Peyer's patch (tissue), 4 donors: ENCODE data around the gene NLRP12. TPM values are rescaled to one million over a fixed set of nuclear protein-coding genes. Genes with fewer than 3 reads are reported as not detected.
A peak's percentile ranks its signal among the peaks of the same experiment; 100 is the strongest.

Experiments used
- DNase-seq, 3 donors: peaks; one replicate each; pipeline ENCODE4 v3.0.0-alpha.2; 2017 to 2019
- H3K27ac ChIP-seq, 4 donors: fragments of 200-600 bp; sonication (generic); one replicate each; pipeline ENCODE4 v1.5.1; 2016 to 2019
- H3K27me3 ChIP-seq, 2 donors: fragments of 200-600 bp; sonication (generic); one replicate each; pipeline ENCODE4 v1.5.1; 2019
- H3K36me3 ChIP-seq, 3 donors: fragments of 200-600 bp; sonication (generic); one replicate each; pipeline ENCODE4 v1.5.1; 2016 to 2019
- H3K4me1 ChIP-seq, 4 donors: fragments of 200-600 bp; sonication (generic); one replicate each; pipeline ENCODE4 v1.5.1; 2016 to 2019
- H3K4me3 ChIP-seq, 4 donors: fragments of 200-600 bp; sonication (generic); 1 replicate in 3 of 4; 2 replicates in 1 of 4; pipeline ENCODE4 v1.5.1; 2016 to 2019; ENCODE audit warnings: mild to moderate bottlenecking in 1 of 4
- H3K9me3 ChIP-seq, 4 donors: fragments of 200-600 bp; sonication (generic); one replicate each; pipeline ENCODE4 v1.5.1; 2016 to 2019; ENCODE audit warnings: mild to moderate bottlenecking in 1 of 4
- CTCF ChIP-seq, 6 experiments: fragments of 450-650 bp in 4 of 6; fragments of 200-600 bp in 2 of 6; sonication (generic) in 1 of 6; IDR thresholded peaks; one replicate each; pipeline ENCODE4 v1.5.1; 2017 to 2019; ENCODE audit warnings: antibody characterized with exemption in 6 of 6, mild to moderate bottlenecking in 3 of 6, moderate library complexity in 1 of 6
- POLR2A ChIP-seq, 2 donors: fragments of 450-650 bp; IDR thresholded peaks; one replicate each; pipeline ENCODE4 v1.5.1; 2017; ENCODE audit warnings: antibody characterized with exemption in 2 of 2, mild to moderate bottlenecking in 2 of 2, moderate library complexity in 2 of 2
- total RNA-seq, 4 donors: library from RNA; depleted of rRNA; stranded (reverse); fragments of >200 nt; gene quantifications; one replicate each; pipeline ENCODE4 v1.1.0, GENCODE V29; 2016

The NLRP12 gene
- total RNA-seq, 4 donors from 2014 or later: 0.67 TPM; not detected in 3

- peaks cover 0 to 6% (median 0%) of the 10 kb centered on the region in 3 donors for H3K36me3 ChIP-seq
- peaks cover 0 to 35% (median 1%) of the 10 kb centered on the region in 4 donors for H3K4me1 ChIP-seq
- H3K4me3 ChIP-seq: peak overlapping the region; percentile 21 to 69 (median 34)
- TF ChIP-seq POLR2A (IDR thresholded peaks at IDR 0.05) (peak in 1 of 2 donors; percentile 28), CTCF (IDR thresholded peaks at IDR 0.05) (no peak)
- peak; percentile 37 to 84 (median 82) for DNase-seq
- no peaks in the 10 kb centered on the region for H3K9me3 ChIP-seq
- H3K27ac ChIP-seq: peak overlapping the region; percentile 72 to 93 (median 80)
- H3K27me3 ChIP-seq: no peaks in the 10 kb centered on the region
Measured at GRCh38 chr19:53865918-53866864, 42.1 kb upstream of the NLRP12 start.

- Histone ChIP-seq H3K27ac (peak overlapping the region; percentile 72 to 93 (median 80)), H3K9me3 (no peaks in the 10 kb centered on the region), H3K4me3 (peak overlapping the region in 2 of 4 donors; percentile 21 to 69), H3K27me3 (no peaks in the 10 kb centered on the region), H3K4me1 (peaks cover 0 to 28% (median 1%) of the 10 kb centered on the region in 4 donors), H3K36me3 (peaks cover 0 to under 1% (median 0%) of the 10 kb centered on the region in 3 donors)
- TF ChIP-seq POLR2A (IDR thresholded peaks at IDR 0.05) (no peak), CTCF (IDR thresholded peaks at IDR 0.05) (no peak)
- DNase-seq: no peak
Measured at GRCh38 chr19:53865523-53865917, 41.4 kb upstream of the NLRP12 start.

- Histone ChIP-seq H3K9me3 (no peaks in the 10 kb centered on the region), H3K4me1 (peaks cover 0 to 24% (median 1%) of the 10 kb centered on the region in 4 donors), H3K27me3 (no peaks in the 10 kb centered on the region), H3K27ac (peak overlapping the region in 1 of 4 donors; percentile 33), H3K4me3 (no peak overlapping the region), H3K36me3 (no peaks in the 10 kb centered on the region)
- TF ChIP-seq POLR2A (IDR thresholded peaks at IDR 0.05): no peak
- TF ChIP-seq CTCF (IDR thresholded peaks at IDR 0.05): no peak
- no peak for DNase-seq
Measured at GRCh38 chr19:53864308-53864836, 40.3 kb upstream of the NLRP12 start.

- TF ChIP-seq CTCF (IDR thresholded peaks at IDR 0.05) (no peak), POLR2A (IDR thresholded peaks at IDR 0.05) (no peak)
Measured at GRCh38 chr19:53853707-53854106, 29.6 kb upstream of the NLRP12 start.

GRCh38 chr19:53849237-53849676, 25.1 kb upstream of the NLRP12 start:
- Histone ChIP-seq H3K9me3 (no peaks in the 10 kb centered on the region), H3K27ac (peak overlapping the region in 1 of 4 donors; percentile 42), H3K4me3 (no peak overlapping the region), H3K36me3 (no peaks in the 10 kb centered on the region), H3K4me1 (no peaks in the 10 kb centered on the region), H3K27me3 (no peaks in the 10 kb centered on the region)
- TF ChIP-seq POLR2A (IDR thresholded peaks at IDR 0.05) (no peak), CTCF (IDR thresholded peaks at IDR 0.05) (no peak)
- no peak for DNase-seq

More at GRCh38 chr19:53853707-53854106, 29.6 kb upstream of the NLRP12 start:
- DNase-seq: no peak
- no peaks in the 10 kb centered on the region for H3K27me3 ChIP-seq
- H3K4me1 ChIP-seq: no peaks in the 10 kb centered on the region
- H3K27ac ChIP-seq: no peak overlapping the region
- H3K4me3 ChIP-seq: no peak overlapping the region
- no peaks in the 10 kb centered on the region for H3K36me3 ChIP-seq
- no peaks in the 10 kb centered on the region for H3K9me3 ChIP-seq
